Mesodermal cell (in vitro differentiated cells): Measurements from ENCODE around the gene HECW1.
"Not testable (repeated sequence)": the region's sequence is repeated elsewhere in the genome, so short reads cannot be mapped to it uniquely, and the experiment has no call there.

Experiments used
- H3K27ac ChIP-seq: 2 replicates; pipeline ENCODE4 v1.7.0; 2013; ENCODE audit warnings: mild to moderate bottlenecking, low read depth, low read length, moderate library complexity; ENCODE audit not compliant: severe bottlenecking
- H3K36me3 ChIP-seq: 2 replicates; pipeline ENCODE4 v1.7.1; 2013; ENCODE audit warnings: mild to moderate bottlenecking, low read length, moderate library complexity; ENCODE audit not compliant: control insufficient read depth, insufficient read depth
- H3K4me1 ChIP-seq: one replicate; pipeline ENCODE4 v1.7.1; 2013; ENCODE audit warnings: mild to moderate bottlenecking, low read length; ENCODE audit not compliant: insufficient read depth, control insufficient read depth, poor library complexity, severe bottlenecking
- H3K4me3 ChIP-seq: 2 replicates; pipeline ENCODE4 v1.7.0; 2013; ENCODE audit warnings: low read length, control low read depth, mild to moderate bottlenecking; ENCODE audit not compliant: insufficient read depth, poor library complexity, severe bottlenecking; ENCODE audit errors: extremely low read depth
- H3K9me3 ChIP-seq: 2 replicates; pipeline ENCODE4 v1.7.1; 2013; ENCODE audit warnings: mild to moderate bottlenecking, low read length, moderate library complexity; ENCODE audit not compliant: control insufficient read depth
- WGBS, 2 experiments: methylation state at CpG; one replicate each; pipeline ENCODE4 v1.1.5; 2013; ENCODE audit warnings: missing lambda C conversion rate in 2 of 2; ENCODE audit not compliant: insufficient coverage in 2 of 2; 5-methylcytosine and 5-hydroxymethylcytosine counted together

HECW1 gene

GRCh38 chr7:43484678-43485395, 372.4 kb downstream of the HECW1 start:
- Histone ChIP-seq H3K4me3 (no peak overlapping the region), H3K27ac (peak overlapping the region; percentile 7), H3K9me3 (no peaks in the 10 kb centered on the region), H3K4me1 (peaks cover 5% of the 10 kb centered on the region), H3K36me3 (no peaks in the 10 kb centered on the region)
- WGBS, 2 experiments = 86 to 89% methylated on average over 1 to 2 of the region's 6 CpGs

GRCh38 chr7:43485580-43485979, 373.1 kb downstream of the HECW1 start:
- Histone ChIP-seq H3K4me3 (no peak overlapping the region), H3K36me3 (no peaks in the 10 kb centered on the region), H3K9me3 (no peaks in the 10 kb centered on the region), H3K4me1 (peaks cover 5% of the 10 kb centered on the region), H3K27ac (no peak overlapping the region)
- WGBS, 2 experiments = no CpG with 5 or more reads among the region's 2 CpGs

GRCh38 chr7:43486008-43486407, 373.6 kb downstream of the HECW1 start:
- H3K27ac ChIP-seq, H3K4me1 ChIP-seq, H3K9me3 ChIP-seq, H3K36me3 ChIP-seq, H3K4me3 ChIP-seq: not testable (repeated sequence)
- 75 to 81% methylated on average over 4 of the region's 5 CpGs for WGBS, 2 experiments

GRCh38 chr7:43486634-43487033, 374.2 kb downstream of the HECW1 start:
- H3K27ac ChIP-seq = no peak overlapping the region
- no peaks in the 10 kb centered on the region for H3K36me3 ChIP-seq
- no peaks in the 10 kb centered on the region for H3K9me3 ChIP-seq
- H3K4me3 ChIP-seq = no peak overlapping the region
- 100% methylated on average over 1 of the region's 3 CpGs; no CpG with 5 or more reads in 1 of the 2 experiments for WGBS, 2 experiments
- peaks cover 5% of the 10 kb centered on the region for H3K4me1 ChIP-seq

GRCh38 chr7:43487731-43488073, 375.3 kb downstream of the HECW1 start:
- Histone ChIP-seq H3K36me3 (no peaks in the 10 kb centered on the region), H3K4me1 (peaks cover 5% of the 10 kb centered on the region), H3K9me3 (no peaks in the 10 kb centered on the region), H3K4me3 (no peak overlapping the region), H3K27ac (no peak overlapping the region)

- H3K4me1 ChIP-seq = peaks cover 5% of the 10 kb centered on the region
- no peaks in the 10 kb centered on the region for H3K9me3 ChIP-seq
- H3K4me3 ChIP-seq = no peak overlapping the region
- H3K36me3 ChIP-seq = no peaks in the 10 kb centered on the region
- WGBS, 2 experiments = no CpG with 5 or more reads among the region's 1 CpG
- peak overlapping the region; percentile 61 for H3K27ac ChIP-seq
These were observed 376.8 kb downstream of the HECW1 start for GRCh38 chr7:43489257-43489656.

- no peaks in the 10 kb centered on the region for H3K9me3 ChIP-seq
- 85 to 100% methylated on average over 2 of the region's 3 CpGs for WGBS, 2 experiments
- H3K4me3 ChIP-seq = no peak overlapping the region
- H3K27ac ChIP-seq = no peak overlapping the region
- peaks cover 5% of the 10 kb centered on the region for H3K4me1 ChIP-seq
- no peaks in the 10 kb centered on the region for H3K36me3 ChIP-seq
These were observed 377.6 kb downstream of the HECW1 start for GRCh38 chr7:43490016-43490415.

GRCh38 chr7:43491123-43491522, 378.7 kb downstream of the HECW1 start:
- H3K4me1 ChIP-seq = peaks cover 5% of the 10 kb centered on the region
- no peaks in the 10 kb centered on the region for H3K36me3 ChIP-seq
- WGBS, 2 experiments = 83% methylated on average over 1 of the region's 2 CpGs; no CpG with 5 or more reads in 1 of the 2 experiments
- no peak overlapping the region for H3K27ac ChIP-seq
- no peak overlapping the region for H3K4me3 ChIP-seq
- H3K9me3 ChIP-seq = no peaks in the 10 kb centered on the region

GRCh38 chr7:43491984-43492383, 379.5 kb downstream of the HECW1 start:
- H3K36me3 ChIP-seq = no peaks in the 10 kb centered on the region
- peaks cover 5% of the 10 kb centered on the region for H3K4me1 ChIP-seq
- H3K9me3 ChIP-seq = no peaks in the 10 kb centered on the region
- no peak overlapping the region for H3K27ac ChIP-seq
- 89 to 100% methylated on average over 1 to 2 of the region's 2 CpGs for WGBS, 2 experiments
- no peak overlapping the region for H3K4me3 ChIP-seq

GRCh38 chr7:43492896-43493295, 380.4 kb downstream of the HECW1 start:
- 78 to 90% methylated on average over 2 of the region's 5 CpGs for WGBS, 2 experiments
- Histone ChIP-seq H3K4me3 (no peak overlapping the region), H3K36me3 (no peaks in the 10 kb centered on the region), H3K27ac (no peak overlapping the region), H3K4me1 (peaks cover 5% of the 10 kb centered on the region), H3K9me3 (no peaks in the 10 kb centered on the region)

- H3K36me3 ChIP-seq = no peaks in the 10 kb centered on the region
These were observed 383.1 kb downstream of the HECW1 start for GRCh38 chr7:43495572-43495971.

More at GRCh38 chr7:43495572-43495971, 383.1 kb downstream of the HECW1 start:
- WGBS, 2 experiments = no CpG with 5 or more reads among the region's 4 CpGs
- H3K27ac ChIP-seq = no peak overlapping the region
- H3K9me3 ChIP-seq = no peaks in the 10 kb centered on the region
- no peaks in the 10 kb centered on the region for H3K4me1 ChIP-seq
- no peak overlapping the region for H3K4me3 ChIP-seq
